ENCODE measurements around the gene CCND1.
"Not testable (repeated sequence)": the region's sequence is repeated elsewhere in the genome, so short reads cannot be mapped to it uniquely, and the experiment has no call there.

The CCND1 gene

DNA sequence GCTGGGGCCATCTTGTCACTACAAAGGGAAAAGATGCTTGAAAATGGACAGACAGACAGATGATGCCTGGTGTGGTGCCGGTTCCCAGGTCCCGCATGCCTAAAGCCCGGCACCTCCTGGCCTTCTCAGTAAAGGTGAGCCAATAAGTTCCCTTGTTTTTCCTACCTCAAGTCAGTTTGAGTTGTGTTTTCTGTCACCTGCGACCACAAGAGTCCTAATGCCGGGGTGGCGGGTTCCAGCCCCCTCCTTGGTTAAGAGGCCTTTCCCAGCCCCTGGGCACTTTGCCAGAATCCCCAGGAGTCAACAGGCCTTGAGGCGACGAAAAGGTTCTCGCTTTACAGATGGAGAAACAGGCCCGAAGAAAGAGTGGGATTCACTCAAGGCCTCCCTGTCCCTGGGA lies 53.8 kb downstream of the CCND1 start:
- no peak for DNase-seq

DNA sequence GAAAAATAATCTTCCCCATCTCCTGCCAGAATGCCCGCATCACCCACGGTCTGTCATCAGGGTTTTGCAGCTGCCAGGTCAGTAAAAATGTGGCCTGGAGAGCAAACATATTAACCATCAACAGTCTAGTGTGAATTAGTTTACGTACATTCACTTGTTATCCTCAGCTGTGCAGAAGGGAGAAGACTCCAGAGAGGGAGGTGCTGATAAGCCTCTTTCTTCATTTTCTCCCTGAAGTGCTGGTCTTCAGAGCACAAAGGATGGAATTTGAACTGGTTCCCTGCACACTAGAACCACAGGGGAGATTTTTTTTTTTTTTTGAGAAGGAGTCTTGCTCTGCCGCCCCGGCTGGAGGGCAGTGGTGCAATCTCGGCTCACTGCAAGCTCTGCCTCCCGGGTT lies 54.6 kb downstream of the CCND1 start:
- no peak for DNase-seq

DNA sequence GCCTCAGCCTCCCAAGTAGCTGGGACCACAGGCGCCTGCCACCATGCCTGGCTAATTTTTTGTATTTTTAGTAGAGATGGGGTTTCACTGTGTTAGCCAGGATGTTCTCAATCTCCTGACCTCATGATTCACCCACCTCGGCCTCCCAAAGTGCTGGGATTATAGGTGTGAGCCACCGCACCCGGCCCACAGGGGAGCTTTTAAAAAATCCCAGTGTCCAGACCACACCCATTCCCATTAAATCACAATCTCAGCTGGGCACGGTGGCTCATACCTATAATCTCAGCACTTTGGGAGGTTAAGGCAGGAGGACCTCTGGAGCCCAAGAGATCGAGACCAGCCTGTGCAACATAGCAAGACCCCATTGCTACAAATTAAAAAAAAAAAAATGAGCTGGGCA lies 55.0 kb downstream of the CCND1 start:
- not testable (repeated sequence) for DNase-seq

DNA sequence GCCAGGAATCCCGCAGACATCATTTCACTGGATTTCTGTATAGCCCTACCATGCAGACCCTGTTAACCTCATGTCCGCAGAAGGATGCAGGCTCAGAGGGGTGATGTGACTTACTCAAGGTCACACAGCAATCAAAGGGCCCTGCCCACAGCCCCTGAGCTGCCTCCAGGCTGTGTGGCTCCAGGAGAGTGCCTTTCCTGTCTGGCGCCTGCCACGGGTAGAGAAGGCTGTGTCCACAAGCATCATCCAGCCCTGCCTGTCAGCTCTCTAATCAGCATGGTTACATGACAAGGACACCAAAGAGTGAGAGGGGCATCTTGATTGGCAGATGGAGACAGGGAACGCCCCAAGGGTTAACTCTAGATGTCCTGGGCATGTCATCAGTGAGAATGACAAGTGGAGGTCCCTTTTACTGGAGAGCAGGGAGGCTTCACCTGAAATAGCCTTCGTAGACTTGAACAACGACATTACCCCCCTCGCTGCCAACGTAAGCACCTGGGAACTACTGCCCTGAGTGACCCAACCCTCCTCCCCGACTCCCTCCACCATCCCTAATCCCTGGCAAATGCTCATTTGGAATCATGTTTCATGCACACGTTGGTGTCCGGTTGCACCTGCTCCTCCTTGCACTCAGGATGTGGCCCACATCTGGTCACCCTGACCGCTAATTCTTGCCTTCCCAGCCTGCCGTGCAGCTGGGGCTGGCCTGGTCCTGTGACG lies 56.0 kb downstream of the CCND1 start:
- no peak for DNase-seq

DNA sequence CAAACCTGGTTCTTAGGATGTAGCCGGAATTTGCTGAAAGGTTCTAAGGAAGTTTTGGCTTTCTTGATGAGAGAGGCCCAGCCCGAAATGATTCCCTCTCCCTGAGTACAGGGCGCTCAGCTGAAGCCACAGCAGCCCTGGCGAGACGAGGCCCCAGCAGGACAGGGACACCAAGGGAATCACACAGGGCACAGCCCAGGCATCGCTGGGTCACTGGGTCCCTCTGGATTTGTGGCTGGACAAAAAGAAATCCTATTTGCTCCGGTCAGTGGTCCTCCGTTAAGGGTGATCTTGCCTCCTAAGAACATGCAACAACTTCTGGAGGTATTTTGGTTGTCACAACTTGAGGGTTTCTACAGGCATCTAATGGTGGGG lies 56.5 kb downstream of the CCND1 start:
- no peak for DNase-seq

DNA sequence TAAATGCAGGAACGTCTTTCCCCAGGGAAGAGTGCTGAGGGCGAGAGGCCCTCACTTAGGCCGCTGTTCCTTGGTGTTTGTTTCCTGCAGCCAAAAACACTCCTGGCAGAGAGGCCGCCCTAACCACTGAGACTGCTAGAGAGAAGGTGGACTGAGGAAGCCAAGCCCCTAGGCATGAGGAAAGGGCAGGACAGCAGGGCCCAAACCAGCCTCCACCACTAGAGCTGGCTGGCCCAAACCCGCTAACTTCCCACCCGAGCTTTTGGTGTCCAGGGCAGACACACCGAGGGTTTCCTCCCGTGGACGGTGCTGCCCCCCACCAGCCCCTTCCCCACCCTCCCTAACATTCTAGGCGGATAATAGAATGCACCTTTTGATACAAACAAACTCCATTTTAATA lies 56.9 kb downstream of the CCND1 start:
- DNase-seq, result no peak

DNA sequence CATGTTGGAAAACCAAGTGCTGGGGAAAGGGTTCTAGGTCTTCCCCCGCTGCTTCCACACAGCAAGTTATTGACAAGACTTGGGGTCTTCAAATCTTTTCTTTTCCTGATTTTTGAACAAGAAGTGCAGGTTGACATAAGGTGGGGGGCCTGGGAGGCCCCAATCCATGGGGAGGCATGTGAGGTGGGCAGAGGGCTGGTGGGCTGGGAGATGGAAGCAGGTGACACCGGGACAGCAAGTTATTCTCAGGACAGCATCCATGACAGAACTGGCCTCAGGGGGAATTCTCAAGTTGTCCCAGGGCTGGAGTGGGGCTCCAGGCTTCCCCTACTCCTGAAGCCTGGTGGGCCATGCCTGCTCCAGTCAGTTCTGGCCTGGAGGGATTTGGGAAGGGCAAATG lies 57.4 kb downstream of the CCND1 start:
- no peak for DNase-seq

DNA sequence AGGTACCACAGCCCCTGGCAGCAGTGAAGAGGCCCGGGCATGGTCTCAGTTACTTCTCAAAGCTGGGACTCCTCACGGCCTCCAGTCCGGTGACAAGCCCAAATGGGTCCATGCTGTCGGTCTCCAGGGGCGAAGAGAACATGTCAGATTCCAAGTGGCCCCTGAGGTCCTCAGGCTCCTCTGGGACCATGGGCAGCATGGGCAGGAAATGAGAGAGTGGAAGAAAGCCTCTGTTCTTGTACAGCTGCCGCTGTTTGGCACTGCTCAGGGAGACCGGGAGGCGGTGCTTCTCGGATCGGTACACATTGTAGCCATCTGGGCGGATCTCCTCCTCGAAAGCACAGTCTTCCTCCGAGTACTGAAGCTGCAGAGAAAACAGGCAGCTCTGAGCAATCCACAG lies 58.3 kb downstream of the CCND1 start:
- DNase-seq, result no peak

DNA sequence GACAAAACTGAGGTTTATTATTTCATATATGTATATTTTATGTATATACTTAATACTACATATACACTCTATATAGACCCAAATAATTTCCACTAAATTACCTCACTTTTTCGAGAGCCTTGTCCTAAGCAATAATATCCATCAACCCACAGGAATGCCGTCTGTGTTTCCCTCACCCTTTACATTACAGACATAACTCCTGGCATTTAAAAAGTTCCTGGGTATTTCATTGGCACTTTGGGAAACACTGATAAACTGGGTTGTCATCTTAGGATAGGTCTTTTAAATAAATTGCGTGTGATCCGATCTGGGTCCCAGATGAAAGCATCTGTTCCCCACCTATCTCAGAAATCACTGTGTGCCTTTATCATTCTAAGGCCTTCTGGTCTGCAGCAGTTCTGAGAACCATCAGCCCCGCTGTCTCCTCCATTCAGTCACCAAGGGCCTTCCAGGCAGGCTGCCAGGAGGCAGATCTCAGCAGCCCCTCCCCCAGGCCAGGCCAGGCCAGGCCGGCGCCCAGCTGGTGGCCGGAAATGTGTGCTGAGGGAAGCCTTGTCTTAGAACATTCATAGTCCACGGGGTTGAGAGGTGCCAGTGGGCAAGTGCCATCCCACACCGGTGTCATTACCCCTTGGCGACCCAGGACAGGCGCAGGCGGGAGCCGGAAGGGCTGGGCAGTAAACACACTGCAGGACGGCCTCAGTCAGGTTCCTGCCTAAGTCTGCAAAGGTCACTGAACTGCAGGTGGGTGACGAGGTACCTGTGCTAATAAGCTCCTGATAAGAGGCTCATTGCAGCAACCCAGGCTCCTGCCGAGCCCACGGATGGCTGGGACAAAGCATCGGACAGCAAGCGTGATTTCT lies 59.6 kb downstream of the CCND1 start:
- DNase-seq, result peak; percentile 19 to 51

DNA sequence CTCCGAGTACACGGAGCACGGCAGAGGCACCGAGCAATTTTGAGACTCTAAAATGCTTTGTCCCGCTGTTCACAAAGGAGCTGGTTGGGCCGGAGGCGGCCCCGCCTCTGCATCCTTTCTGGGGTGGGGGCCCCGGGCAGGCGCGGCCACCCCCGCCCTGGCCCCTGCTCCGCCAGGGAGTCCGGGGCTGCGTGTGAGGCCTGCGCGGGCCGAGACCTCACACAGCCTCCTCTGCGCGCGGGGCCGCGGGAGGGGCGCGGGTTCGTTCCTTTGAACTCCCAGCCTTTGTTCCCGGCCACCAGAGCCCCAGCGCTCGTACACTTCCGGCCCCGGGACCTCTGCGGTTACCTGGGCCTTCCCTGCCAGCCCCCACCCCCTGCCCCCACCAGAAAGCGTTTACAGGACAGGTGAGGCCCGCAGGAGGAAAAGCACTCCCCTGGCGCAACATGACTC lies 61.3 kb downstream of the CCND1 start:
- DNase-seq, result no peak

DNA sequence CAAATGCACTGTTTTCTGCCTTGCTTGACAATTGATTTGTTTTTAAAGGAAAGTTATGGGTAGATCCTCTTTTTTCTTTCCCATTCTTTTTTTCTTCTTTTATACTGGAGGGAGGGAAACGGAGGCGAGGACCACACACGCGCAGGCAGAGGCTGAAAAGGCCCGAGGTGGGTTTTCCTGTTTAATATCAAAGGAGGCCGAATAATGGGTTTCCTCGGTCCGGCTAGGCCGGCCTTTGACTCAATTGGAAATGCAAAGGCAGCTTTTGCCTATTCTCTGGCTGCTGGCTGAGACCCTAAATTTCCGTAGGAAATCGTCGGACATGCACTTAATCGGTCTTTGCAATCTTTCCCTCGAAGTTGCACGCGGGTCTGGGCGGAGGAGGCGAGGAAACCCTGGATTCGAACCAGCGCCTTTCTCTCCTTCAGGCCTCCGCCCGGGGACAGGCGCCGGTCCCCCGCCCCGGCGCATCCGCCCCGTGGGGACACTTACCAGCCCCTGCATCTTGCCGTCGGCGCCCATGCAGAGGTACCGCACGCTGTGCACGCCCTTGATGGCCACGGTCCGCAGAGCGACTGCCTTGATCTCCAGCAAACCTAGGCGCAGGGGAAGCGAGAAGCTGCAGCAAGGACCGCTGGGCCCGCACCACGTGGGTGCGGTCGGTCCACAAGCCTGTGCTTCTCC lies 62.0 kb downstream of the CCND1 start:
- no peak for DNase-seq

DNA sequence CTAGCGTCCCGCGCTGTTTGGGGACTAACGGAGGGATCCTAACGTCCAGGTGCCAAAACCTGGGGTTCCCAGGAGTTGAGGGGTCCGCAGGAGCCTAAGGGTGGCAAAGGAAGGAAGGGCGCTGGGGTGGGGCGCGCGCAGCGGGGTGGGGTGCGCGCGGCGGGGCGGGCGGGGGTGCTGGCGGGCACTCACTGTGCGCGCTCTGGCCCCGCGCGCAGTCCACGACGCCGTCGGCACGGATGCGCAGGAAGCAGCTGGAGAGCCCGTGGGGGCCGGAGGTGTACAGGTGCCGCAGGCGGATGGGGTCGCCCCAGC lies 62.5 kb downstream of the CCND1 start:
- DNase-seq, result no peak
